ENCODE data around the gene NOX3. TPM values are rescaled to one million over a fixed set of nuclear protein-coding genes. Genes with fewer than 3 reads are reported as not detected.

Gene NOX3
- total RNA-seq, 1 donor = not detected

- Histone ChIP-seq H3K27me3 (ENCODE audit: insufficient read depth, low read length) (no peaks in the 10 kb centered on the region), H3K4me3 (ENCODE audit: insufficient read depth, low read length) (no peak overlapping the region), H2AFZ (ENCODE audit: low read length) (peak overlapping the region; percentile 64), H3K27ac (ENCODE audit: low read depth, low read length) (peak overlapping the region; percentile 64), H3K79me2 (ENCODE audit: insufficient read depth, low read length) (no peaks in the 10 kb centered on the region), H3K36me3 (ENCODE audit: insufficient read depth, low read length) (no peaks in the 10 kb centered on the region), H3K9me3 (ENCODE audit: low read depth, low read length) (peaks cover 5% of the 10 kb centered on the region), H3K4me2 (ENCODE audit: insufficient read depth, low read length) (no peak overlapping the region), H4K20me1 (ENCODE audit: insufficient read depth, low read length) (no peaks in the 10 kb centered on the region), H3K4me1 (ENCODE audit: insufficient read depth, low read length) (peaks cover 15% of the 10 kb centered on the region)
- TF ChIP-seq CTCF (IDR thresholded peaks at IDR 0.05; ENCODE audit: extremely low read depth, low read depth, low read length) = no peak
- DNase-seq (ENCODE audit: insufficient read length, low spot score, missing footprints) = peak; percentile 92
Measured at GRCh38 chr6:155352811-155353210, 102.8 kb downstream of the NOX3 start.

GRCh38 chr6:155352130-155352420 is 103.6 kb downstream of the NOX3 start:
- H3K9me3 ChIP-seq (ENCODE audit: low read depth, low read length) = peaks cover 5% of the 10 kb centered on the region
- no peak for DNase-seq (ENCODE audit: insufficient read length, low spot score, missing footprints)
- no peak for TF ChIP-seq CTCF (IDR thresholded peaks at IDR 0.05; ENCODE audit: extremely low read depth, low read depth, low read length)
- H3K27me3 ChIP-seq (ENCODE audit: insufficient read depth, low read length) = no peaks in the 10 kb centered on the region
- H2AFZ ChIP-seq (ENCODE audit: low read length) = no peak overlapping the region
- H3K27ac ChIP-seq (ENCODE audit: low read depth, low read length) = peak overlapping the region; percentile 64
- no peaks in the 10 kb centered on the region for H3K79me2 ChIP-seq (ENCODE audit: insufficient read depth, low read length)
- H3K4me1 ChIP-seq (ENCODE audit: insufficient read depth, low read length) = peaks cover 15% of the 10 kb centered on the region
- H3K4me2 ChIP-seq (ENCODE audit: insufficient read depth, low read length) = no peak overlapping the region
- no peaks in the 10 kb centered on the region for H4K20me1 ChIP-seq (ENCODE audit: insufficient read depth, low read length)
- H3K4me3 ChIP-seq (ENCODE audit: insufficient read depth, low read length) = no peak overlapping the region
- H3K36me3 ChIP-seq (ENCODE audit: insufficient read depth, low read length) = no peaks in the 10 kb centered on the region

- Histone ChIP-seq H3K27ac (ENCODE audit: low read depth, low read length) (no peak overlapping the region), H3K4me3 (ENCODE audit: insufficient read depth, low read length) (no peak overlapping the region), H3K9me3 (ENCODE audit: low read depth, low read length) (peaks cover 5% of the 10 kb centered on the region), H2AFZ (ENCODE audit: low read length) (no peak overlapping the region), H3K36me3 (ENCODE audit: insufficient read depth, low read length) (no peaks in the 10 kb centered on the region), H3K27me3 (ENCODE audit: insufficient read depth, low read length) (no peaks in the 10 kb centered on the region), H3K4me2 (ENCODE audit: insufficient read depth, low read length) (no peak overlapping the region), H4K20me1 (ENCODE audit: insufficient read depth, low read length) (no peaks in the 10 kb centered on the region), H3K4me1 (ENCODE audit: insufficient read depth, low read length) (peaks cover 15% of the 10 kb centered on the region), H3K79me2 (ENCODE audit: insufficient read depth, low read length) (no peaks in the 10 kb centered on the region)
- no peak for TF ChIP-seq CTCF (IDR thresholded peaks at IDR 0.05; ENCODE audit: extremely low read depth, low read depth, low read length)
- no peak for DNase-seq (ENCODE audit: insufficient read length, low spot score, missing footprints)
Measured at GRCh38 chr6:155351273-155352129, 104.1 kb downstream of the NOX3 start.

- H3K9me3 ChIP-seq (ENCODE audit: low read depth, low read length) = peaks cover 5% of the 10 kb centered on the region
- TF ChIP-seq CTCF (IDR thresholded peaks at IDR 0.05; ENCODE audit: extremely low read depth, low read depth, low read length) = no peak
- no peak overlapping the region for H3K4me3 ChIP-seq (ENCODE audit: insufficient read depth, low read length)
- no peaks in the 10 kb centered on the region for H3K79me2 ChIP-seq (ENCODE audit: insufficient read depth, low read length)
- H3K4me2 ChIP-seq (ENCODE audit: insufficient read depth, low read length) = no peak overlapping the region
- DNase-seq (ENCODE audit: insufficient read length, low spot score, missing footprints) = no peak
- H3K36me3 ChIP-seq (ENCODE audit: insufficient read depth, low read length) = no peaks in the 10 kb centered on the region
- H3K4me1 ChIP-seq (ENCODE audit: insufficient read depth, low read length) = peaks cover 15% of the 10 kb centered on the region
- H2AFZ ChIP-seq (ENCODE audit: low read length) = no peak overlapping the region
- H4K20me1 ChIP-seq (ENCODE audit: insufficient read depth, low read length) = no peaks in the 10 kb centered on the region
- no peaks in the 10 kb centered on the region for H3K27me3 ChIP-seq (ENCODE audit: insufficient read depth, low read length)
- no peak overlapping the region for H3K27ac ChIP-seq (ENCODE audit: low read depth, low read length)
Measured at GRCh38 chr6:155349956-155350355, 105.7 kb downstream of the NOX3 start.
